Small intestine (tissue), 7 donors: ENCODE data around the gene THNSL1. TPM values are rescaled to one million over a fixed set of nuclear protein-coding genes. Genes with fewer than 3 reads are reported as not detected.

Experiments used
- DNase-seq, 2 donors: peaks; one replicate each; pipeline versions ENCODE4 v3.0.0 to v3.0.0-alpha.2; 2013
- FAIRE-seq: peaks from 2 replicates; lab custom pipeline; 2012; peaks lifted over from hg19 to GRCh38; lab: Jason Lieb, UNC
- H3K27ac ChIP-seq, 3 donors: one replicate each; pipeline ENCODE4 v1.5.1; 2013; ENCODE audit warnings: low read length in 2 of 3, mild to moderate bottlenecking in 2 of 3, control low read depth in 1 of 3, inconsistent platforms in 1 of 3, low read depth in 1 of 3, moderate library complexity in 1 of 3
- H3K27me3 ChIP-seq, 3 donors: one replicate each; pipeline ENCODE4 v1.6.1; 2013; ENCODE audit warnings: low read length in 3 of 3, inconsistent platforms in 1 of 3; ENCODE audit not compliant: control insufficient read depth in 3 of 3, insufficient read depth in 3 of 3
- H3K36me3 ChIP-seq, 3 donors: one replicate each; pipeline ENCODE4 v1.6.1; 2013; ENCODE audit warnings: low read length in 3 of 3, inconsistent platforms in 1 of 3, low read depth in 1 of 3, mild to moderate bottlenecking in 1 of 3, moderate library complexity in 1 of 3; ENCODE audit not compliant: control insufficient read depth in 3 of 3, insufficient read depth in 2 of 3
- H3K4me1 ChIP-seq, 3 donors: one replicate each; pipeline ENCODE4 v1.6.1; 2013; ENCODE audit warnings: low read length in 2 of 3, inconsistent platforms in 1 of 3, low read depth in 1 of 3, mild to moderate bottlenecking in 1 of 3, moderate library complexity in 1 of 3; ENCODE audit not compliant: control insufficient read depth in 3 of 3, insufficient read depth in 2 of 3
- H3K4me3 ChIP-seq, 3 donors: one replicate each; pipeline ENCODE4 v1.5.1; 2013; ENCODE audit warnings: low read length in 3 of 3, control low read depth in 1 of 3, inconsistent platforms in 1 of 3, low read depth in 1 of 3, mild to moderate bottlenecking in 1 of 3, moderate library complexity in 1 of 3
- H3K9me3 ChIP-seq, 2 donors: one replicate each; pipeline ENCODE4 v1.6.1; 2013; ENCODE audit warnings: low read depth in 1 of 2, low read length in 1 of 2; ENCODE audit not compliant: control insufficient read depth in 2 of 2, insufficient read depth in 1 of 2
- WGBS, 3 donors: extraction: QIAGEN DNeasy Blood & Tissue Kit; methylation state at CpG; one replicate each; pipeline ENCODE4 v1.1.7; 2013; 5-methylcytosine and 5-hydroxymethylcytosine counted together
- polyA plus RNA-seq, 4 donors: library from polyadenylated mRNA; stranded (reverse) in 3 of 4; unstranded in 1 of 4; fragments of 200-250 nt in 3 of 4; fragments of 120-200 nt in 1 of 4; gene quantifications; one replicate each; pipeline versions ENCODE4 v1.2.1 to v1.2.3, GENCODE V29; 2013
- donor health status: healthy with polysubstance abuse.
- donor health status: control.
- donor health status: control.
- donor health status: Bipolar disorder and iron deficiency.
- donor health status: healthy.

THNSL1 gene
- polyA plus RNA-seq, 4 donors: 1.4 to 10.1 (median 2.8) TPM

- peak overlapping the region; percentile 11 to 75 (median 41) for H3K4me3 ChIP-seq
- 3% methylated on average over 10 of the region's 10 CpGs for WGBS, 3 donors
- peak overlapping the region; percentile 95 to 100 (median 97) for H3K27ac ChIP-seq
- H3K9me3 ChIP-seq: no peaks in the 10 kb centered on the region
- FAIRE-seq (no peak), DNase-seq (no peak)
- no peaks in the 10 kb centered on the region for H3K27me3 ChIP-seq
- peaks cover 0 to 10% (median 2%) of the 10 kb centered on the region in 3 donors for H3K4me1 ChIP-seq
- H3K36me3 ChIP-seq: no peaks in the 10 kb centered on the region
Observed at GRCh38 chr10:25017154-25017590, 760 bp downstream of the THNSL1 start.

DNA sequence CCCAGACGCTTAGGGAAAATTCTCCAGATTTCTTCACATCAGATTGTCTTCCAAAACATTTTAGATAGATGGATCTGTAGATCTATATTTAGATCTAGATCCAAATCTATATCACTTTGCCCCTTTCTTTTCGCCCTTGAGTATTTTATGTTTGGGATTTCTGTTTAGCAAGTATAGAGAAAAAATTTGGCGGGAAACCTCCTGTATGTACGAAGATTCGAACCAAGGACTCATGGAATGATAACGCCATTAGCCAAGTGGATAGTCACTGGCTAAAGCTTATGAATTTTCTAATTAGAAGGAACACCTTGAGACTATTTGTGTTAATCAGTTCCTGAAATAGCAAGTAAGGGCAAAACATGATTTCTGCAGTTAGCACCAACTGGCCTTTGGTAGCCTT is 1.2 kb downstream of the THNSL1 start:
- peaks cover 0 to 10% (median 2%) of the 10 kb centered on the region in 3 donors for H3K4me1 ChIP-seq
- no peak for DNase-seq
- H3K36me3 ChIP-seq: no peaks in the 10 kb centered on the region
- WGBS, 3 donors: 77 to 86% (median 82%) methylated on average over 6 of the region's 6 CpGs
- FAIRE-seq: no peak
- H3K9me3 ChIP-seq: no peaks in the 10 kb centered on the region
- H3K27ac ChIP-seq: peak overlapping the region in 2 of 3 donors; percentile 48 to 100
- H3K27me3 ChIP-seq: no peaks in the 10 kb centered on the region
- H3K4me3 ChIP-seq: peak overlapping the region in 1 of 3 donors; percentile 75

GRCh38 chr10:25018703-25019102 is 2.3 kb downstream of the THNSL1 start:
- H3K27ac ChIP-seq: no peak overlapping the region
- WGBS, 3 donors: 94 to 98% (median 97%) methylated on average over 3 of the region's 3 CpGs
- H3K27me3 ChIP-seq: no peaks in the 10 kb centered on the region
- no peaks in the 10 kb centered on the region for H3K36me3 ChIP-seq
- peaks cover 0 to 10% (median 2%) of the 10 kb centered on the region in 3 donors for H3K4me1 ChIP-seq
- no peak for DNase-seq
- FAIRE-seq: no peak
- no peak overlapping the region for H3K4me3 ChIP-seq
- H3K9me3 ChIP-seq: no peaks in the 10 kb centered on the region

DNA sequence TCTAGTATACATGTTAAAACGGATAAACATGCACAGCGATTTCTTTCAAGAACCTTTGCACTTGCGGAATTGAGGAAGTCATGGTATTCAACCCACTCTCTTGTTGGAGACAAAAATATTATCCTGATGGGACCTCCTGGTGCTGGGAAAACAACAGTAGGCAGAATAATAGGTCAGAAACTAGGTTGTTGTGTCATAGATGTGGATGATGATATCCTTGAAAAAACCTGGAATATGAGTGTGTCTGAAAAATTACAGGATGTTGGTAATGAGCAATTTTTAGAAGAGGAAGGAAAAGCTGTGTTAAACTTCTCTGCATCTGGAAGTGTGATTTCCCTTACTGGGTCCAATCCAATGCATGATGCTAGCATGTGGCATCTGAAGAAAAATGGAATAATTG is 6.9 kb downstream of the THNSL1 start:
- Histone ChIP-seq H3K4me3 (no peak overlapping the region), H3K27ac (no peak overlapping the region), H3K9me3 (no peaks in the 10 kb centered on the region), H3K27me3 (no peaks in the 10 kb centered on the region), H3K4me1 (peaks cover 0 to under 1% (median 0%) of the 10 kb centered on the region in 3 donors), H3K36me3 (peaks cover 0 to 3% (median 0%) of the 10 kb centered on the region in 3 donors)
- DNase-seq (no peak), FAIRE-seq (no peak)
- WGBS, 3 donors: 70 to 83% (median 80%) methylated on average over 3 of the region's 3 CpGs

- H3K27ac ChIP-seq: no peak overlapping the region
- no peaks in the 10 kb centered on the region for H3K9me3 ChIP-seq
- no peaks in the 10 kb centered on the region for H3K4me1 ChIP-seq
- H3K27me3 ChIP-seq: no peaks in the 10 kb centered on the region
- 88 to 90% (median 89%) methylated on average over 8 of the region's 8 CpGs for WGBS, 3 donors
- DNase-seq (no peak), FAIRE-seq (no peak)
- peaks cover 0 to 3% (median 0%) of the 10 kb centered on the region in 3 donors for H3K36me3 ChIP-seq
- H3K4me3 ChIP-seq: no peak overlapping the region
Observed at GRCh38 chr10:25024528-25024927, 8.1 kb downstream of the THNSL1 start.

DNA sequence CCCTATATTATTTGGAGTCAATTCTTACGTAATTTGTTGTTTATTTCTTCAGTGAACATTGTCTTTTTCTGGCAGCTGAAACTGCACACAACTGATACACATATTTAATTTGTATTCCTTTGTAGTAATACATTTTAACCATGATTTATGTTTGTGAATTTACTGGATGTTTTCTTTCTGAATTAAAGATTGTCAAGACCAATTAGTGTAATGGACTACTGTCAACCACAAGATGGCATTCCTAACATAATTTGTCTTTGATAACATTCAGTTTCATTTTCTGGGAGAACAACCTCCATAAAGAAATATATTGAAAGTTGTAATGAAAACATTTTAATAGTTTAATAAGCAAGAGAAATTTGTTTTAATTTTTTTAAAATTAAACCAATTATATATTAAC is 10.1 kb downstream of the THNSL1 start:
- Histone ChIP-seq H3K27me3 (no peaks in the 10 kb centered on the region), H3K4me1 (no peaks in the 10 kb centered on the region), H3K4me3 (no peak overlapping the region), H3K36me3 (peaks cover 0 to 3% (median 0%) of the 10 kb centered on the region in 3 donors), H3K9me3 (peaks cover 0 to 5% of the 10 kb centered on the region in 2 donors), H3K27ac (no peak overlapping the region)
- WGBS, 3 donors: 68 to 82% (median 79%) methylated on average over 1 of the region's 1 CpG
- FAIRE-seq (peak; percentile 95), DNase-seq (peak; percentile 37 to 68)

DNA sequence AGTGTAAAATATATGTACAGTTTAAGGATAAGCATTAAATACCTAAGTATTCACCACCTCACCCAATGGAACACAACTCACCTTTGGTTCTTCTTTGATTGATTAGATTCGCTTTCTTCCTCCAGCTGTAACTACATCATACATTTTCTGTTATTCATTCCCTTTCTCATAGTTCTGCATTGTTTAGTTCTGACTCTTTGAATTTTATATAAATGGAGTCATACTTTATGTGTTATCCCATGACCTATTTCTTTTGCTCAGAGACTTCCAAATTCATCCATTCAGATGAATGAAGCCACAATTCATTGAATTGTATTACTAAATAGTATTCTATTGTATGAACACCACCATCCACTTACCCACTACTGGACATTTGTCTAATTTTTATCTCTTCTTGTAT is 12.3 kb downstream of the THNSL1 start:
- peaks cover 0 to 7% of the 10 kb centered on the region in 2 donors for H3K9me3 ChIP-seq
- H3K36me3 ChIP-seq: peaks cover 0 to 3% (median 0%) of the 10 kb centered on the region in 3 donors
- no peak overlapping the region for H3K27ac ChIP-seq
- FAIRE-seq (no peak), DNase-seq (no peak)
- H3K4me1 ChIP-seq: no peaks in the 10 kb centered on the region
- H3K4me3 ChIP-seq: no peak overlapping the region
- H3K27me3 ChIP-seq: no peaks in the 10 kb centered on the region
- WGBS, 3 donors: 96 to 98% (median 96%) methylated on average over 1 of the region's 1 CpG

- no peak for FAIRE-seq
- peaks cover 0 to 7% of the 10 kb centered on the region in 2 donors for H3K9me3 ChIP-seq
- no peaks in the 10 kb centered on the region for H3K27me3 ChIP-seq
- no peak for DNase-seq
- WGBS, 3 donors: 91 to 97% (median 95%) methylated on average over 2 of the region's 2 CpGs
- no peak overlapping the region for H3K4me3 ChIP-seq
- H3K36me3 ChIP-seq: peaks cover 0 to 3% (median 0%) of the 10 kb centered on the region in 3 donors
- no peaks in the 10 kb centered on the region for H3K4me1 ChIP-seq
- no peak overlapping the region for H3K27ac ChIP-seq
Observed at GRCh38 chr10:25029519-25029918, 13.1 kb downstream of the THNSL1 start.

DNA sequence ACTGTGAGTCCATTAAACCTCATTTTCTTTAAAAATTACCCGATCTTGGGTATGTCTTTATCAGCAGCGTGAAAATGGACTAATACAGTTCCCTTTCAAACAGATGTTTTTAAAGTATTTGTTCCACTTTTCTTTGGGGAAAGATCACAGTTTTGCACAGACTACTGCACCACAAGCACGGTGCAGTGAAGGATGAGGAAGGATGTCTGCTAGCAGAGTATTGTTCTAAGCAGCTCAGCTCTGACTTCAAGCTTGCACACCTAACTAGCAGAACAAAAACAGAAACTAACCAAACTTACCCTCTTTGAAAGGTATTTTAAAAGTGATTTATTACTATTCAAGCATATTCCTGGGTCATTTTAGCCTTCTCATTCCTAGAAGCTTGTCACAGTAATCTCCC is 20.0 kb downstream of the THNSL1 start:
- DNase-seq: no peak
- WGBS, 3 donors: 45 to 66% (median 56%) methylated on average over 3 of the region's 3 CpGs
- H3K4me3 ChIP-seq: no peak overlapping the region
- no peak for FAIRE-seq
- H3K4me1 ChIP-seq: no peaks in the 10 kb centered on the region
- H3K27me3 ChIP-seq: no peaks in the 10 kb centered on the region
- H3K9me3 ChIP-seq: peaks cover 0 to 2% of the 10 kb centered on the region in 2 donors
- H3K27ac ChIP-seq: no peak overlapping the region
- peaks cover 0 to 2% (median 0%) of the 10 kb centered on the region in 3 donors for H3K36me3 ChIP-seq
